HCT116 (cell line): ENCODE data around the gene DNAJC1. TPM values are rescaled to one million over a fixed set of nuclear protein-coding genes. Genes with fewer than 3 reads are reported as not detected.

Source experiments
- ATAC-seq: fragments of 200-7000 bp; cut with Tn5 transposase; 2 replicates; pipeline ENCODE4 v1.9.1; 2020; ENCODE audit warnings: mild to moderate bottlenecking, moderate library complexity
- BruUV-seq: library from RNA; stranded (reverse); fragments of 400-500 nt; replicated peaks from 2 replicates; lab custom pipeline; 2021; lab: Mats Ljungman, UMichigan
- CTCF ChIA-PET: fragments of 300-600 bp; sonication (Branson Sonifier 250); formaldehyde crosslinking; loops from one replicate; lab custom pipeline; 2021; ENCODE audit warnings: antibody characterized with exemption; lab: Charles Lee
- POLR2A ChIA-PET: fragments of 300-600, 350-600 bp; sonication (Branson Sonifier 250); formaldehyde crosslinking; loops from one replicate; lab custom pipeline; 2021; ENCODE audit warnings: antibody characterized with exemption; lab: Charles Lee
- RAD21 ChIA-PET, 2 experiments: fragments of 300-600 bp; sonication (Branson Sonifier 250); formaldehyde crosslinking; loops; one replicate each; lab custom pipeline; 2023; ENCODE audit warnings: low total read pairs in 2 of 2; ENCODE audit not compliant: uncharacterized antibody in 2 of 2, unreplicated experiment in 2 of 2, low non-redundant PET in 1 of 2; lab: Charles Lee
- DNase-seq: peaks from one replicate; pipeline ENCODE4 v3.0.0-alpha.2; 2010; ENCODE audit warnings: low read depth, low spot score
- H2AFZ ChIP-seq: fragments of 200-600 bp; shearing (Covaris generic), sonication (generic); 2 replicates; pipeline ENCODE4 v1.6.1; 2017; ENCODE audit warnings: low read depth, mixed run types, mixed read lengths, antibody characterized with exemption, low read length; ENCODE audit not compliant: poor library complexity, severe bottlenecking
- H3K27ac ChIP-seq: 2 replicates; pipeline ENCODE4 v1.5.1; 2012; ENCODE audit warnings: low read depth, low read length
- H3K27me3 ChIP-seq: fragments of 200-600 bp; sonication (generic); 2 replicates; pipeline ENCODE4 v1.6.1; 2016; ENCODE audit warnings: mixed run types, low read length, mixed read lengths; ENCODE audit not compliant: insufficient read depth
- H3K36me3 ChIP-seq, 2 experiments: fragments of 200-500 bp in 1 of 2; fragments of 200-600 bp in 1 of 2; sonication (Bioruptor generic) in 1 of 2; sonication (generic) in 1 of 2; 2 replicates each; pipeline versions ENCODE4 v1.5.1 to v1.6.1; 2014 to 2016; ENCODE audit warnings: low read length in 2 of 2, inconsistent platforms in 1 of 2, mixed read lengths in 1 of 2, mixed run types in 1 of 2; ENCODE audit not compliant: insufficient read depth in 2 of 2, control insufficient read depth in 1 of 2
- H3K4me1 ChIP-seq, 2 experiments: fragments of 200-600 bp in 1 of 2; sonication (generic) in 1 of 2; 2 replicates each; pipeline versions ENCODE4 v1.5.1 to v1.6.1; 2012 to 2017; ENCODE audit warnings: low read length in 2 of 2, inconsistent platforms in 1 of 2, mild to moderate bottlenecking in 1 of 2, mixed read lengths in 1 of 2, mixed run types in 1 of 2, moderate library complexity in 1 of 2; ENCODE audit not compliant: insufficient read depth in 2 of 2, control insufficient read depth in 1 of 2
- H3K4me2 ChIP-seq: fragments of 200-600 bp; sonication (generic); 2 replicates; pipeline ENCODE4 v1.6.1; 2017; ENCODE audit warnings: mixed run types, low read length, mixed read lengths
- H3K4me3 ChIP-seq, 2 experiments: fragments of 200-600 bp in 1 of 2; sonication (generic) in 1 of 2; replicated peaks in 1 of 2; 2 replicates each; pipeline ENCODE4 v1.5.1; 2011 to 2016; ENCODE audit warnings: low read length in 2 of 2, control low read depth in 1 of 2, low read depth in 1 of 2, mild to moderate bottlenecking in 1 of 2, mixed read lengths in 1 of 2, mixed run types in 1 of 2
- H3K79me2 ChIP-seq: fragments of 200-600 bp; sonication (generic); 2 replicates; pipeline ENCODE4 v1.6.1; 2017; ENCODE audit warnings: mild to moderate bottlenecking, mixed run types, low read length, moderate library complexity, mixed read lengths; ENCODE audit not compliant: insufficient read depth
- H3K9ac ChIP-seq: fragments of 200-600 bp; sonication (generic); 2 replicates; pipeline ENCODE4 v1.6.1; 2016; ENCODE audit warnings: low read length, mixed read lengths
- H3K9me2 ChIP-seq: fragments of 200-600 bp; sonication (generic), shearing (Covaris generic); 2 replicates; pipeline ENCODE4 v1.6.1; 2017; ENCODE audit warnings: mixed run types, mild to moderate bottlenecking, moderate library complexity; ENCODE audit not compliant: insufficient read depth
- H3K9me3 ChIP-seq, 2 experiments: fragments of 200-500 bp in 1 of 2; fragments of 200-600 bp in 1 of 2; sonication (Bioruptor generic) in 1 of 2; sonication (generic) in 1 of 2; 2 replicates each; pipeline ENCODE4 v1.6.1; 2014 to 2017; ENCODE audit warnings: low read length in 2 of 2, mixed read lengths in 2 of 2, inconsistent platforms in 1 of 2, low read depth in 1 of 2, mild to moderate bottlenecking in 1 of 2, mixed run types in 1 of 2, moderate library complexity in 1 of 2; ENCODE audit not compliant: control insufficient read depth in 1 of 2, insufficient read depth in 1 of 2
- H4K20me1 ChIP-seq: fragments of 200-600 bp; sonication (generic), shearing (Covaris generic); 2 replicates; pipeline ENCODE4 v1.6.1; 2017; ENCODE audit warnings: mixed run types, mild to moderate bottlenecking, moderate library complexity; ENCODE audit not compliant: insufficient read depth
- CBX3 ChIP-seq: IDR thresholded peaks from 2 replicates; pipeline ENCODE4 v1.6.1; 2012; ENCODE audit warnings: low read depth
- CEBPB ChIP-seq: IDR thresholded peaks from 2 replicates; pipeline ENCODE4 v1.6.1; 2012; ENCODE audit warnings: low read depth
- EGR1 ChIP-seq: IDR thresholded peaks from 2 replicates; pipeline ENCODE4 v1.6.1; 2012; ENCODE audit warnings: low read depth
- ELF1 ChIP-seq: IDR thresholded peaks from 2 replicates; pipeline ENCODE4 v1.6.1; 2012; ENCODE audit warnings: low read depth, borderline replicate concordance
- EZH2phosphoT487 ChIP-seq: fragments of 200-600 bp; IDR thresholded peaks from 2 replicates; pipeline ENCODE4 v1.6.1; 2018; ENCODE audit warnings: antibody characterized with exemption, borderline replicate concordance
- FOSL1 ChIP-seq: IDR thresholded peaks from 2 replicates; pipeline ENCODE4 v1.6.1; 2012; ENCODE audit warnings: low read depth
- JUND ChIP-seq: IDR thresholded peaks from 2 replicates; pipeline ENCODE4 v1.6.1; 2012
- POLR2A ChIP-seq: IDR thresholded peaks from 2 replicates; pipeline ENCODE4 v1.7.0; 2011; ENCODE audit warnings: borderline replicate concordance; ENCODE audit not compliant: insufficient read depth, insufficient read length; ENCODE audit errors: extremely low read depth
- RAD21 ChIP-seq: IDR thresholded peaks from 2 replicates; pipeline ENCODE4 v1.6.1; 2012; ENCODE audit warnings: low read depth, mild to moderate bottlenecking
- REST ChIP-seq: IDR thresholded peaks from 2 replicates; pipeline ENCODE4 v1.6.1; 2012; ENCODE audit warnings: low read depth
- SIN3A ChIP-seq: IDR thresholded peaks from 2 replicates; pipeline ENCODE4 v1.6.1; 2012; ENCODE audit warnings: low read depth
- SP1 ChIP-seq: IDR thresholded peaks from 2 replicates; pipeline ENCODE4 v1.6.1; 2012; ENCODE audit warnings: low read depth
- SRF ChIP-seq: IDR thresholded peaks from 2 replicates; pipeline ENCODE4 v1.6.1; 2012; ENCODE audit warnings: low read depth
- TCF7L2 ChIP-seq: IDR thresholded peaks from 2 replicates; pipeline ENCODE4 v1.7.0; 2011; ENCODE audit warnings: borderline replicate concordance, inconsistent platforms; ENCODE audit not compliant: insufficient read depth, insufficient read length; ENCODE audit errors: extremely low read depth
- ZNF274 ChIP-seq: fragments of 200-500 bp; sonication (Bioruptor generic); IDR thresholded peaks from 2 replicates; pipeline ENCODE4 v1.6.1; 2014; ENCODE audit warnings: mild to moderate bottlenecking, low read depth, low read length, inconsistent platforms
- intact Hi-C: fragments of 100-400 bp; cut with micrococcal nuclease; formaldehyde crosslinking; loops from 2 replicates; pipeline ENCODE4 v1.10.0; 2022
- total RNA-seq: library from RNA; stranded (reverse); gene quantifications from one replicate; pipeline ENCODE4 v1.2.1, GENCODE V29; 2021; ENCODE audit not compliant: unreplicated experiment
- TF ChIP-seq, protein P1 (sequence below), 3 experiments: fragments of 200-600 bp in 1 of 3; sonication (generic) in 1 of 3; IDR thresholded peaks in 2 of 3; conservative IDR thresholded peaks in 1 of 3; 2 replicates each; pipeline ENCODE4 v1.5.1; 2012 to 2017; ENCODE audit warnings: low read depth in 2 of 3, low read length in 2 of 3, antibody characterized with exemption in 1 of 3, borderline replicate concordance in 1 of 3, control low read depth in 1 of 3, mild to moderate bottlenecking in 1 of 3, mixed read lengths in 1 of 3, mixed run types in 1 of 3, moderate library complexity in 1 of 3; ENCODE audit not compliant: insufficient read depth in 1 of 3
- TF ChIP-seq, protein P2 (sequence below): IDR thresholded peaks from 2 replicates; pipeline ENCODE4 v1.6.1; 2012

Gene DNAJC1
- total RNA-seq, 1 experiment from 2014 or later, result 17.9 TPM

DNA sequence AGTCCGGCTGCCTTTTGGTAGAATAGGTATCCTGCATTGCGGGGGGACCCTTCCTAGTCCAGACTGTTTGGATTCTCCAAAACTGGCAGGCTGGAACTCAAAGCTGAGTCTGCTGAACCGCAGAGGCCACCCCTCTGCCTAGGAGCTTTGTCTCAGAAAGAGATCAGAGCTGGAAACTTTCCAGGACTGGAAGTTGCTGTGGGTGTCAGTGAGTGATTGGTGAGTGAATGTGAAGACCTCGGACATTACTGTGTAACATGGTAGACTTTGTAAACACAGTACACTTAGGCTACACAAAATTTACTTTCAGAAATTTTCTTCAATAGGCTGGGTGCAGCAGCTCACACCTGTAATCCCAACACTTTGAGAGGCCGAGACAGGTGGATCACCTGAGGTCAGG is 103.8 kb downstream of the DNAJC1 start:
- Histone ChIP-seq H3K9me3 (no peaks in the 10 kb centered on the region), H3K4me1 (no peaks in the 10 kb centered on the region), H3K9me2 (no peaks in the 10 kb centered on the region), H2AFZ (no peak overlapping the region), H3K27ac (no peak overlapping the region), H3K79me2 (no peaks in the 10 kb centered on the region), H3K4me2 (no peak overlapping the region), H3K27me3 (no peaks in the 10 kb centered on the region), H3K9ac (no peak overlapping the region), H3K36me3 (0 out of 4 replicates have a peak, but pooled peaks cover 0 to 4% of the 10 kb centered on the region in 2 experiments), H3K4me3 (no peak overlapping the region), H4K20me1 (no peaks in the 10 kb centered on the region)
- no peak for DNase-seq
- ChIA-PET POLR2A (no interaction called here), CTCF (no interaction called here), RAD21 (no interaction called here)
- intact Hi-C loops, result no loop called here
- ATAC-seq, result no peak
- BruUV-seq, result no TSS peak
- TF ChIP-seq JUND (no peak), ZNF274 (no peak), CEBPB (no peak), EZH2phosphoT487 (no peak), REST (no peak), TCF7L2 (no peak), POLR2A (no peak), CBX3 (no peak), SIN3A (no peak), ELF1 (no peak), SRF (no peak), EGR1 (no peak), SP1 (no peak), RAD21 (no peak), FOSL1 (no peak)
- TF ChIP-seq, protein P1, sequence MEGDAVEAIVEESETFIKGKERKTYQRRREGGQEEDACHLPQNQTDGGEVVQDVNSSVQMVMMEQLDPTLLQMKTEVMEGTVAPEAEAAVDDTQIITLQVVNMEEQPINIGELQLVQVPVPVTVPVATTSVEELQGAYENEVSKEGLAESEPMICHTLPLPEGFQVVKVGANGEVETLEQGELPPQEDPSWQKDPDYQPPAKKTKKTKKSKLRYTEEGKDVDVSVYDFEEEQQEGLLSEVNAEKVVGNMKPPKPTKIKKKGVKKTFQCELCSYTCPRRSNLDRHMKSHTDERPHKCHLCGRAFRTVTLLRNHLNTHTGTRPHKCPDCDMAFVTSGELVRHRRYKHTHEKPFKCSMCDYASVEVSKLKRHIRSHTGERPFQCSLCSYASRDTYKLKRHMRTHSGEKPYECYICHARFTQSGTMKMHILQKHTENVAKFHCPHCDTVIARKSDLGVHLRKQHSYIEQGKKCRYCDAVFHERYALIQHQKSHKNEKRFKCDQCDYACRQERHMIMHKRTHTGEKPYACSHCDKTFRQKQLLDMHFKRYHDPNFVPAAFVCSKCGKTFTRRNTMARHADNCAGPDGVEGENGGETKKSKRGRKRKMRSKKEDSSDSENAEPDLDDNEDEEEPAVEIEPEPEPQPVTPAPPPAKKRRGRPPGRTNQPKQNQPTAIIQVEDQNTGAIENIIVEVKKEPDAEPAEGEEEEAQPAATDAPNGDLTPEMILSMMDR (IDR thresholded peaks at IDR 0.05 in 2 of 3, conservative IDR thresholded peaks at IDR 0.05 in 1 of 3; ENCODE audit: borderline replicate concordance in 1 of 3, insufficient read depth in 1 of 3, low read depth in 2 of 3, low read length in 2 of 3), result no peak
- TF ChIP-seq, protein P2, sequence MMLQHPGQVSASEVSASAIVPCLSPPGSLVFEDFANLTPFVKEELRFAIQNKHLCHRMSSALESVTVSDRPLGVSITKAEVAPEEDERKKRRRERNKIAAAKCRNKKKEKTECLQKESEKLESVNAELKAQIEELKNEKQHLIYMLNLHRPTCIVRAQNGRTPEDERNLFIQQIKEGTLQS, result no peak
